HCT116 (cell line): ENCODE measurements around the gene XPC. TPM values are rescaled to one million over a fixed set of nuclear protein-coding genes. Genes with fewer than 3 reads are reported as not detected.

Source experiments
- ATAC-seq: fragments of 200-7000 bp; cut with Tn5 transposase; 2 replicates; pipeline ENCODE4 v1.9.1; 2020; ENCODE audit warnings: mild to moderate bottlenecking, moderate library complexity
- BruUV-seq: library from RNA; stranded (reverse); fragments of 400-500 nt; replicated peaks from 2 replicates; lab custom pipeline; 2021; lab: Mats Ljungman, UMichigan
- CTCF ChIA-PET: fragments of 300-600 bp; sonication (Branson Sonifier 250); formaldehyde crosslinking; loops from one replicate; lab custom pipeline; 2021; ENCODE audit warnings: antibody characterized with exemption; lab: Charles Lee
- POLR2A ChIA-PET: fragments of 300-600, 350-600 bp; sonication (Branson Sonifier 250); formaldehyde crosslinking; loops from one replicate; lab custom pipeline; 2021; ENCODE audit warnings: antibody characterized with exemption; lab: Charles Lee
- RAD21 ChIA-PET, 2 experiments: fragments of 300-600 bp; sonication (Branson Sonifier 250); formaldehyde crosslinking; loops; one replicate each; lab custom pipeline; 2023; ENCODE audit warnings: low total read pairs in 2 of 2; ENCODE audit not compliant: uncharacterized antibody in 2 of 2, unreplicated experiment in 2 of 2, low non-redundant PET in 1 of 2; lab: Charles Lee
- DNase-seq: peaks from one replicate; pipeline ENCODE4 v3.0.0-alpha.2; 2010; ENCODE audit warnings: low read depth, low spot score
- H2AFZ ChIP-seq: fragments of 200-600 bp; shearing (Covaris generic), sonication (generic); 2 replicates; pipeline ENCODE4 v1.6.1; 2017; ENCODE audit warnings: low read depth, mixed run types, mixed read lengths, antibody characterized with exemption, low read length; ENCODE audit not compliant: poor library complexity, severe bottlenecking
- H3K27ac ChIP-seq: 2 replicates; pipeline ENCODE4 v1.5.1; 2012; ENCODE audit warnings: low read depth, low read length
- H3K27me3 ChIP-seq: fragments of 200-600 bp; sonication (generic); 2 replicates; pipeline ENCODE4 v1.6.1; 2016; ENCODE audit warnings: mixed run types, low read length, mixed read lengths; ENCODE audit not compliant: insufficient read depth
- H3K36me3 ChIP-seq, 2 experiments: fragments of 200-500 bp in 1 of 2; fragments of 200-600 bp in 1 of 2; sonication (Bioruptor generic) in 1 of 2; sonication (generic) in 1 of 2; 2 replicates each; pipeline versions ENCODE4 v1.5.1 to v1.6.1; 2014 to 2016; ENCODE audit warnings: low read length in 2 of 2, inconsistent platforms in 1 of 2, mixed read lengths in 1 of 2, mixed run types in 1 of 2; ENCODE audit not compliant: insufficient read depth in 2 of 2, control insufficient read depth in 1 of 2
- H3K4me1 ChIP-seq, 2 experiments: fragments of 200-600 bp in 1 of 2; sonication (generic) in 1 of 2; 2 replicates each; pipeline versions ENCODE4 v1.5.1 to v1.6.1; 2012 to 2017; ENCODE audit warnings: low read length in 2 of 2, inconsistent platforms in 1 of 2, mild to moderate bottlenecking in 1 of 2, mixed read lengths in 1 of 2, mixed run types in 1 of 2, moderate library complexity in 1 of 2; ENCODE audit not compliant: insufficient read depth in 2 of 2, control insufficient read depth in 1 of 2
- H3K4me2 ChIP-seq: fragments of 200-600 bp; sonication (generic); 2 replicates; pipeline ENCODE4 v1.6.1; 2017; ENCODE audit warnings: mixed run types, low read length, mixed read lengths
- H3K4me3 ChIP-seq, 2 experiments: fragments of 200-600 bp in 1 of 2; sonication (generic) in 1 of 2; replicated peaks in 1 of 2; 2 replicates each; pipeline ENCODE4 v1.5.1; 2011 to 2016; ENCODE audit warnings: low read length in 2 of 2, control low read depth in 1 of 2, low read depth in 1 of 2, mild to moderate bottlenecking in 1 of 2, mixed read lengths in 1 of 2, mixed run types in 1 of 2
- H3K79me2 ChIP-seq: fragments of 200-600 bp; sonication (generic); 2 replicates; pipeline ENCODE4 v1.6.1; 2017; ENCODE audit warnings: mild to moderate bottlenecking, mixed run types, low read length, moderate library complexity, mixed read lengths; ENCODE audit not compliant: insufficient read depth
- H3K9ac ChIP-seq: fragments of 200-600 bp; sonication (generic); 2 replicates; pipeline ENCODE4 v1.6.1; 2016; ENCODE audit warnings: low read length, mixed read lengths
- H3K9me2 ChIP-seq: fragments of 200-600 bp; sonication (generic), shearing (Covaris generic); 2 replicates; pipeline ENCODE4 v1.6.1; 2017; ENCODE audit warnings: mixed run types, mild to moderate bottlenecking, moderate library complexity; ENCODE audit not compliant: insufficient read depth
- H3K9me3 ChIP-seq, 2 experiments: fragments of 200-500 bp in 1 of 2; fragments of 200-600 bp in 1 of 2; sonication (Bioruptor generic) in 1 of 2; sonication (generic) in 1 of 2; 2 replicates each; pipeline ENCODE4 v1.6.1; 2014 to 2017; ENCODE audit warnings: low read length in 2 of 2, mixed read lengths in 2 of 2, inconsistent platforms in 1 of 2, low read depth in 1 of 2, mild to moderate bottlenecking in 1 of 2, mixed run types in 1 of 2, moderate library complexity in 1 of 2; ENCODE audit not compliant: control insufficient read depth in 1 of 2, insufficient read depth in 1 of 2
- H4K20me1 ChIP-seq: fragments of 200-600 bp; sonication (generic), shearing (Covaris generic); 2 replicates; pipeline ENCODE4 v1.6.1; 2017; ENCODE audit warnings: mixed run types, mild to moderate bottlenecking, moderate library complexity; ENCODE audit not compliant: insufficient read depth
- ATF3 ChIP-seq: IDR thresholded peaks from 2 replicates; pipeline ENCODE4 v1.6.1; 2012
- CBX3 ChIP-seq: IDR thresholded peaks from 2 replicates; pipeline ENCODE4 v1.6.1; 2012; ENCODE audit warnings: low read depth
- ELF1 ChIP-seq: IDR thresholded peaks from 2 replicates; pipeline ENCODE4 v1.6.1; 2012; ENCODE audit warnings: low read depth, borderline replicate concordance
- EZH2phosphoT487 ChIP-seq: fragments of 200-600 bp; IDR thresholded peaks from 2 replicates; pipeline ENCODE4 v1.6.1; 2018; ENCODE audit warnings: antibody characterized with exemption, borderline replicate concordance
- FOSL1 ChIP-seq: IDR thresholded peaks from 2 replicates; pipeline ENCODE4 v1.6.1; 2012; ENCODE audit warnings: low read depth
- JUND ChIP-seq: IDR thresholded peaks from 2 replicates; pipeline ENCODE4 v1.6.1; 2012
- POLR2AphosphoS5 ChIP-seq: IDR thresholded peaks from 2 replicates; pipeline ENCODE4 v1.6.1; 2011; ENCODE audit warnings: mild to moderate bottlenecking, low read depth, low read length, moderate library complexity
- SIN3A ChIP-seq: IDR thresholded peaks from 2 replicates; pipeline ENCODE4 v1.6.1; 2012; ENCODE audit warnings: low read depth
- SP1 ChIP-seq: IDR thresholded peaks from 2 replicates; pipeline ENCODE4 v1.6.1; 2012; ENCODE audit warnings: low read depth
- TCF7L2 ChIP-seq: IDR thresholded peaks from 2 replicates; pipeline ENCODE4 v1.7.0; 2011; ENCODE audit warnings: borderline replicate concordance, inconsistent platforms; ENCODE audit not compliant: insufficient read depth, insufficient read length; ENCODE audit errors: extremely low read depth
- YY1 ChIP-seq: IDR thresholded peaks from 2 replicates; pipeline ENCODE4 v1.6.1; 2011; ENCODE audit warnings: low read length, low read depth, moderate library complexity, mild to moderate bottlenecking; ENCODE audit not compliant: insufficient replicate concordance; ENCODE audit errors: extremely low read depth
- ZFX ChIP-seq: fragments of 450-650 bp; IDR thresholded peaks from 2 replicates; pipeline ENCODE4 v1.6.1; 2017
- ZNF274 ChIP-seq: fragments of 200-500 bp; sonication (Bioruptor generic); IDR thresholded peaks from 2 replicates; pipeline ENCODE4 v1.6.1; 2014; ENCODE audit warnings: mild to moderate bottlenecking, low read depth, low read length, inconsistent platforms
- intact Hi-C: fragments of 100-400 bp; cut with micrococcal nuclease; formaldehyde crosslinking; loops from 2 replicates; pipeline ENCODE4 v1.10.0; 2022
- total RNA-seq: library from RNA; stranded (reverse); gene quantifications from one replicate; pipeline ENCODE4 v1.2.1, GENCODE V29; 2021; ENCODE audit not compliant: unreplicated experiment
- TF ChIP-seq, protein P1 (sequence below): IDR thresholded peaks from 2 replicates; pipeline ENCODE4 v1.6.1; 2011; ENCODE audit warnings: mild to moderate bottlenecking, low read length, moderate library complexity; ENCODE audit not compliant: insufficient replicate concordance; ENCODE audit errors: extremely low read depth
- TF ChIP-seq, protein P2 (sequence below): IDR thresholded peaks from 2 replicates; pipeline ENCODE4 v1.6.1; 2012; ENCODE audit warnings: low read depth

The XPC gene
- total RNA-seq, 1 experiment from 2014 or later, result 29.5 TPM

DNA sequence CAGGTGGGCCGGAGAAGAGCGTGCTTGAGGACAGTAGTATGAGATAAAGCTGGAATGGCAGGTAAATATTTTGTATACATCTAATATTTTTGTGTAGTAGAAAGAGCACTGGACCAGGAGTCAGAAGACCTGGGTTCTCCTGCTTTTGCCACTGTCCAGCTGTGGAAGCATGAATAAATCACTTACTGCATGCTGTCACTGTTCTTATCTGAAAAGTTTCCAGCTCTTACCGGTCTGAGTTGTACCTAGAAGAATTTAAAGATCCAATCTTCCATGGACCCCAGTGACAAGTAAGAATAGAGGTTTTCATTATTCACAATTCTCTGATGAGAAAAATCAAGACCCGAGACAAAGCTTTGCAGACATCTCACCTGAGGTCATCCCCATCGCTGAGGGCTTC is 5.9 kb downstream of the XPC start:
- peaks cover 3 to 5% of the 10 kb centered on the region in 2 experiments; a peak in 3 of 4 replicates for H3K4me1 ChIP-seq
- CTCF ChIA-PET, result no interaction called here
- H4K20me1 ChIP-seq, result no peaks in the 10 kb centered on the region
- ATAC-seq (no peak), DNase-seq (no peak)
- BruUV-seq, result no TSS peak
- POLR2A ChIA-PET, result no interaction called here
- H3K9me3 ChIP-seq, result no peaks in the 10 kb centered on the region
- H3K9me2 ChIP-seq, result no peaks in the 10 kb centered on the region
- intact Hi-C loops, result no loop called here
- no peaks in the 10 kb centered on the region for H3K27me3 ChIP-seq
- RAD21 ChIA-PET, result no interaction called here
- no peak overlapping the region for H3K4me2 ChIP-seq
- no peak overlapping the region for H3K4me3 ChIP-seq
- TF ChIP-seq SIN3A (no peak), ZFX (no peak), YY1 (no peak), TCF7L2 (no peak), ELF1 (no peak), POLR2AphosphoS5 (no peak)
- H3K27ac ChIP-seq, result no peak overlapping the region
- H3K79me2 ChIP-seq, result peaks cover 46% of the 10 kb centered on the region
- peaks cover 24 to 37% of the 10 kb centered on the region in 2 experiments for H3K36me3 ChIP-seq
- no peak overlapping the region for H3K9ac ChIP-seq
- no peak overlapping the region for H2AFZ ChIP-seq

GRCh38 chr3:14170531-14171159 is 7.8 kb downstream of the XPC start:
- Histone ChIP-seq H3K4me1 (no peaks in the 10 kb centered on the region), H3K9me2 (no peaks in the 10 kb centered on the region), H3K79me2 (peaks cover 27% of the 10 kb centered on the region), H3K9ac (no peak overlapping the region), H4K20me1 (no peaks in the 10 kb centered on the region), H3K4me3 (no peak overlapping the region), H3K27me3 (no peaks in the 10 kb centered on the region), H3K9me3 (no peaks in the 10 kb centered on the region), H3K36me3 (peaks cover 31 to 46% of the 10 kb centered on the region in 2 experiments), H3K27ac (no peak overlapping the region), H2AFZ (no peak overlapping the region), H3K4me2 (no peak overlapping the region)
- intact Hi-C loops, result no loop called here
- ATAC-seq, result no peak
- TF ChIP-seq, protein P1, sequence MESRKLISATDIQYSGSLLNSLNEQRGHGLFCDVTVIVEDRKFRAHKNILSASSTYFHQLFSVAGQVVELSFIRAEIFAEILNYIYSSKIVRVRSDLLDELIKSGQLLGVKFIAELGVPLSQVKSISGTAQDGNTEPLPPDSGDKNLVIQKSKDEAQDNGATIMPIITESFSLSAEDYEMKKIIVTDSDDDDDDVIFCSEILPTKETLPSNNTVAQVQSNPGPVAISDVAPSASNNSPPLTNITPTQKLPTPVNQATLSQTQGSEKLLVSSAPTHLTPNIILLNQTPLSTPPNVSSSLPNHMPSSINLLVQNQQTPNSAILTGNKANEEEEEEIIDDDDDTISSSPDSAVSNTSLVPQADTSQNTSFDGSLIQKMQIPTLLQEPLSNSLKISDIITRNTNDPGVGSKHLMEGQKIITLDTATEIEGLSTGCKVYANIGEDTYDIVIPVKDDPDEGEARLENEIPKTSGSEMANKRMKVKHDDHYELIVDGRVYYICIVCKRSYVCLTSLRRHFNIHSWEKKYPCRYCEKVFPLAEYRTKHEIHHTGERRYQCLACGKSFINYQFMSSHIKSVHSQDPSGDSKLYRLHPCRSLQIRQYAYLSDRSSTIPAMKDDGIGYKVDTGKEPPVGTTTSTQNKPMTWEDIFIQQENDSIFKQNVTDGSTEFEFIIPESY, result no peak
- TF ChIP-seq ATF3 (no peak), JUND (no peak), ZNF274 (no peak), SP1 (no peak), YY1 (no peak), EZH2phosphoT487 (no peak), CBX3 (no peak), FOSL1 (no peak), ELF1 (no peak)
- TF ChIP-seq, protein P2, sequence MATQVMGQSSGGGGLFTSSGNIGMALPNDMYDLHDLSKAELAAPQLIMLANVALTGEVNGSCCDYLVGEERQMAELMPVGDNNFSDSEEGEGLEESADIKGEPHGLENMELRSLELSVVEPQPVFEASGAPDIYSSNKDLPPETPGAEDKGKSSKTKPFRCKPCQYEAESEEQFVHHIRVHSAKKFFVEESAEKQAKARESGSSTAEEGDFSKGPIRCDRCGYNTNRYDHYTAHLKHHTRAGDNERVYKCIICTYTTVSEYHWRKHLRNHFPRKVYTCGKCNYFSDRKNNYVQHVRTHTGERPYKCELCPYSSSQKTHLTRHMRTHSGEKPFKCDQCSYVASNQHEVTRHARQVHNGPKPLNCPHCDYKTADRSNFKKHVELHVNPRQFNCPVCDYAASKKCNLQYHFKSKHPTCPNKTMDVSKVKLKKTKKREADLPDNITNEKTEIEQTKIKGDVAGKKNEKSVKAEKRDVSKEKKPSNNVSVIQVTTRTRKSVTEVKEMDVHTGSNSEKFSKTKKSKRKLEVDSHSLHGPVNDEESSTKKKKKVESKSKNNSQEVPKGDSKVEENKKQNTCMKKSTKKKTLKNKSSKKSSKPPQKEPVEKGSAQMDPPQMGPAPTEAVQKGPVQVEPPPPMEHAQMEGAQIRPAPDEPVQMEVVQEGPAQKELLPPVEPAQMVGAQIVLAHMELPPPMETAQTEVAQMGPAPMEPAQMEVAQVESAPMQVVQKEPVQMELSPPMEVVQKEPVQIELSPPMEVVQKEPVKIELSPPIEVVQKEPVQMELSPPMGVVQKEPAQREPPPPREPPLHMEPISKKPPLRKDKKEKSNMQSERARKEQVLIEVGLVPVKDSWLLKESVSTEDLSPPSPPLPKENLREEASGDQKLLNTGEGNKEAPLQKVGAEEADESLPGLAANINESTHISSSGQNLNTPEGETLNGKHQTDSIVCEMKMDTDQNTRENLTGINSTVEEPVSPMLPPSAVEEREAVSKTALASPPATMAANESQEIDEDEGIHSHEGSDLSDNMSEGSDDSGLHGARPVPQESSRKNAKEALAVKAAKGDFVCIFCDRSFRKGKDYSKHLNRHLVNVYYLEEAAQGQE, result no peak
- ChIA-PET POLR2A (no interaction called here), CTCF (no interaction called here), RAD21 (no interaction called here)
- BruUV-seq, result no TSS peak
- DNase-seq, result no peak
